GM10248 (cell line): ENCODE results near the gene SUN1.
"Not testable (repeated sequence)": the region's sequence is repeated elsewhere in the genome, so short reads cannot be mapped to it uniquely, and the experiment has no call there.

ENCODE experiments used
- CTCF ChIA-PET: fragments of 300-600 bp; sonication (Branson Sonifier 250); formaldehyde crosslinking; extraction: SDS; loops from one replicate; lab custom pipeline; 2021; ENCODE audit warnings: antibody characterized with exemption; lab: Yijun Ruan, JAX
- POLR2A ChIA-PET: fragments of 350-650 bp; sonication (Branson Sonifier 250); formaldehyde crosslinking; extraction: SDS; loops from one replicate; lab custom pipeline; 2020; ENCODE audit warnings: antibody characterized with exemption; lab: Yijun Ruan, JAX
- DNase-seq: peaks from one replicate; pipeline ENCODE4 v3.0.0; 2012; ENCODE audit errors: extremely low spot score
- TF ChIP-seq, protein P1 (sequence below): IDR thresholded peaks from 2 replicates; pipeline ENCODE4 v1.5.1; 2012; ENCODE audit warnings: mild to moderate bottlenecking, low read depth; ENCODE audit errors: extremely low read depth, missing control alignments, control extremely low read depth

Gene SUN1

DNA sequence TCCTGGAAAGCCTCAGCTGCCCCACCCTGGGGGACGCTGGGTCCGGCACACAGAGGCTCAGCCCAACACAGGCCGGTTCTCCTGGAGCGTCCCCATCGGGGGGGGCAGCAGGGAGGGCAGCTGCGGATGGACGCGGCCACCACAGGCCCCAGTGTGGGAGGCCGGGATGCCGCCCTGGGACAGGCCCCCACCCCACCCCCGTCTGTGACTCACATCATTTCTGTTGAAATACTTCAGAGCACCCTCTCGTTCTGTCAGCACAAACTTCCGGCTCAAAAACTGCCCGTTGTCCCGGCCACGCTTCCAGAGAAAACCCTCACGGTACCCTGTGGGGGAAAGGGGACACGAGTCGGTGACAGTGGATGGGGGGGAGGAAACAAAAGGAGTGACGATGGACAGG is 72.6 kb downstream of the SUN1 start:
- ChIA-PET POLR2A (no interaction called here), CTCF (no interaction called here)
- TF ChIP-seq, protein P1, sequence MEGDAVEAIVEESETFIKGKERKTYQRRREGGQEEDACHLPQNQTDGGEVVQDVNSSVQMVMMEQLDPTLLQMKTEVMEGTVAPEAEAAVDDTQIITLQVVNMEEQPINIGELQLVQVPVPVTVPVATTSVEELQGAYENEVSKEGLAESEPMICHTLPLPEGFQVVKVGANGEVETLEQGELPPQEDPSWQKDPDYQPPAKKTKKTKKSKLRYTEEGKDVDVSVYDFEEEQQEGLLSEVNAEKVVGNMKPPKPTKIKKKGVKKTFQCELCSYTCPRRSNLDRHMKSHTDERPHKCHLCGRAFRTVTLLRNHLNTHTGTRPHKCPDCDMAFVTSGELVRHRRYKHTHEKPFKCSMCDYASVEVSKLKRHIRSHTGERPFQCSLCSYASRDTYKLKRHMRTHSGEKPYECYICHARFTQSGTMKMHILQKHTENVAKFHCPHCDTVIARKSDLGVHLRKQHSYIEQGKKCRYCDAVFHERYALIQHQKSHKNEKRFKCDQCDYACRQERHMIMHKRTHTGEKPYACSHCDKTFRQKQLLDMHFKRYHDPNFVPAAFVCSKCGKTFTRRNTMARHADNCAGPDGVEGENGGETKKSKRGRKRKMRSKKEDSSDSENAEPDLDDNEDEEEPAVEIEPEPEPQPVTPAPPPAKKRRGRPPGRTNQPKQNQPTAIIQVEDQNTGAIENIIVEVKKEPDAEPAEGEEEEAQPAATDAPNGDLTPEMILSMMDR = no peak
- DNase-seq = no peak

DNA sequence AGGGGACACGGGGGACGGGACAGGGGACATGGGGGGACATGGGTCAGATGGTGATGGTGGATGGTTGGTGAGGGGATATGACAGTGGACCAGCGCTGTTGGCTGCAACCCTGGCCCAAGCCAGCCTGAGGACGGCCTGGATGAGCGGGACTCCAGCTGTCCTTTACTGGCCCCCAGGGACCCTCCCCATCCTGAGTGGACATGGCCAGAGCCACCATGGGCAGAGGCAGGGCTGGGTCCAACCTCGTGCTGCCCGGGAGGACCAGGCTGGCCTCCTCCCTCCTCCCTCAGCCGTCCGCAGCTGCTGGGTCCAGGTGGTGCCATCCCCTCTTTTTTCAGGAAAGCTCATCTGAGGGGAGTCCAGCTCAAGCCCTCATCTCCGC is 74.5 kb downstream of the SUN1 start:
- no peak for DNase-seq
- TF ChIP-seq, protein P1 = no peak
- ChIA-PET POLR2A (no interaction called here), CTCF (interaction anchor here (0.9 to 2.1 kb wide), 3 partner anchors 60 to 159 kb away, joined by 4 to 9 read pairs (median 7); no protein-coding TSS in a partner anchor)

DNA sequence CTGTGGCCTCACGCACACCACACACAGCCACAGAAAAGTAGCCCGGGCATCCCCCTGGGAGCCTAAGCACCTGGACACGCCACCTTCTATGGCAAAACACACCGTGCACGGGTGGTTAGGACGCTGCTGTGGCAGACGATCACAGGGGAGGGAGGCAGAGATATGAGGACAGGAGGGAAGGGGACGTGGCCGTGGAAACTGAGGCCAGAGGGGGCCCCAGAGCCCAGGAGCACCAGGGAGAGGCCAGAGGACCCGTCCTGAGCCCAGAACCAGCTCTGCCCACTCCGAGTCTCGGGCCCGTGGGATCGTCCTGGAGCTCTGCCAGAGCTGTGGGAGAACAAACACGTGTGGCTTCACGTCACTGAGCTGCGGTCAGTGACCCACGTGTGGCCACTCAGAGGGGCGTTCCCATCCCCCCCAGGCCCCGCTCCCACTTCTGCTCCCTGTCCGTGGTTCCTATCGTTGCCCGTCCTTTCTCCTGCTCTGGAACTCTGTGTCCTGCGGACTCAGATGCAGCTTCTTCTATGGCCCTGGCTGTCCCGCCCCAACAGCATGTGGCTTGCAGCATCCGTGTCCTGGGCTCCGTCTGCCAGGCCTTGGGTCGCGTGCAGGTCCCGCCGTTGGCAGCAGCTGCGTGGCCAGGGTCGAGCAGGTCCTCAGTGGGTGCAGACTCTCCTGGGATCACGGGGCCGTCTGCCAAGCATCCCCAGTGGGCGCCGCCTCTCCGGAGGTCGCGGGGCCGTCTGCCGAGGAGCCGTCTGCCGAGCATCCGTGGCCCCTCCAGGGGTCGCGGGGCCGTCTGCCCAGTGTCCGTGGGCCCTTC is 75.1 kb downstream of the SUN1 start:
- CTCF ChIA-PET = interaction anchor here (0.9 to 2.1 kb wide), 8 partner anchors 18 to 158 kb away, joined by 3 to 9 read pairs (median 4); no protein-coding TSS in a partner anchor
- DNase-seq = no peak
- POLR2A ChIA-PET = no interaction called here
- TF ChIP-seq, protein P1 = no peak

DNA sequence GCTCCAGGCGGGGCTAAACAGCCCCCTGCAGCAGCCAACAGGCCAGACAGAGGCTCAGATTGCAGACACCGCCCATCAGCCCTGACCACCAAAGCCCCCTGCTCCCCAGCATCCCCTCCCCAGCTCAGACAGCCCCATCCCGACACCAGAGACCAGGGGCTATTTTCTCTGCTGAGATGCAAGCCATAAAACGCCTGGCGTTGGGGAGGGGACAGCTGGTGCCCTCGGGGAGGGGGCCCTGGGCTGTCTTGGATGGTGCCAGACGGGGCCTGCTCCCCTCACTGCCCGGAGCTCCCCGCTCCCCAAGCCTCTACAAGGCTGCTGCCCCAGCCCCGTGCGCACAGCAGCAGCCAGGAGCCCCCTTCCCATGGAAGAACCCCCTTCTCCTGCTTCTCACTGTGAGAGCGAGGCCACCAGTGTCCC is 75.9 kb downstream of the SUN1 start:
- ChIA-PET POLR2A (no interaction called here), CTCF (interaction anchor here (0.8 to 2.1 kb wide), 9 partner anchors 17 to 117 kb away, joined by 3 to 9 read pairs (median 4); no protein-coding TSS in a partner anchor)
- TF ChIP-seq, protein P1 = no peak
- DNase-seq = no peak

DNA sequence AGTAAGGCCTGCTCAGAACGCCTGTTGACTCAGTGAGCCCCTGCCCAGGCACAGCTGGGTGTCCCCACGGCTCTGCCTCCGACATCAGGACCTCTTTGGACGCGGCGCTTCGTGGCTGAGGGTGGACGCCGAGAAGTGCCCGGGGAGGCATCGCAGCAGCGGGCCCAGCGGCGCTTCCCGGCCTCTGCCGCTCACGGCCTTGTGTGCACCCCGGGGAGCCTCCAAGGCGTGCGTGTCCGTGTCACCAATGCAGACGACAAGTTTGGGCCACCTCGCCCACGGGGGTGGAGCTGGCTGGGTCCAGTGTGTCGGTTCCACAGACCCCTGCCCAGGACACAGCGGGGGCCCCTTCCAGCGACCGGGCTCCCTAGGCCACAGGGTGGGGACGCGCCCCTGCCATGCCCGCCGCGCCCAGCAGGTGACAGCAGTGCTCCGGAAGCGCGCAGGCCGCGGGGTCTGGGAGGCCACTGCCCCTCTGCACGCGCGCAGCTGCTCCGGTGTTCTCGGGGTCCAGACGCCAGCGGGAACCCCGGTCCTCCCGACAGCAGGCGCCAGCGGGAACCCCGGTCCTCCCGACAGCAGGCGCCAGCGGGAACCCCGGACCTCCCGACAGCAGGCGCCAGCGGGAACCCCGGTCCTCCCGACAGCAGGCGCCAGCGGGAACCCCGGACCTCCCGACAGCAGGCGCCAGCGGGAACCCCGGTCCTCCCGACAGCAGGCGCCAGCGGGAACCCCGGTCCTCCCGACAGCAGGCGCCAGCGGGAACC is 76.5 kb downstream of the SUN1 start:
- peak; percentile 86 for DNase-seq
- POLR2A ChIA-PET = not testable (repeated sequence)
- CTCF ChIA-PET = interaction anchor here (0.6 to 2.1 kb wide), 18 partner anchors 10 to 190 kb away, joined by 3 to 12 read pairs (median 4); no protein-coding TSS in a partner anchor
- TF ChIP-seq, protein P1 = peak; percentile 98
